CD4-positive, alpha-beta T cell (primary cell): Measurements from ENCODE around the gene NQO2. TPM values are rescaled to one million over a fixed set of nuclear protein-coding genes. Genes with fewer than 3 reads are reported as not detected.
"Not testable (repeated sequence)": the region's sequence is repeated elsewhere in the genome, so short reads cannot be mapped to it uniquely, and the experiment has no call there.

Experiments used
- ATAC-seq: fragments of 200-7000 bp; cut with Tn5 transposase; one replicate; pipeline ENCODE4 v1.10.0; 2022; ENCODE audit warnings: mild to moderate bottlenecking; ENCODE audit not compliant: poor library complexity
- CTCF ChIA-PET: fragments of 350-600 bp; sonication (Branson Sonifier 250); formaldehyde crosslinking; loops from one replicate; lab custom pipeline; 2021; ENCODE audit warnings: antibody characterized with exemption, inconsistent platforms; lab: Charles Lee
- POLR2A ChIA-PET: fragments of 350-600 bp; sonication (Branson Sonifier 250); formaldehyde crosslinking; loops from one replicate; lab custom pipeline; 2021; ENCODE audit warnings: antibody characterized with exemption, inconsistent platforms; lab: Charles Lee
- DNase-seq, 14 experiments: peaks; one replicate each; pipeline ENCODE4 v3.0.0-alpha.2; 2013 to 2020; ENCODE audit warnings: mixed read lengths in 2 of 14
- H3K27ac ChIP-seq, 2 donors: one replicate each; pipeline versions ENCODE4 v1.5.1 to v1.7.0; 2013; ENCODE audit warnings: low read length in 2 of 2, low read depth in 1 of 2, mild to moderate bottlenecking in 1 of 2
- H3K27me3 ChIP-seq, 2 experiments: 1 replicate in 1 of 2; 2 replicates in 1 of 2; pipeline versions ENCODE4 v1.6.1 to v1.7.0; 2013; ENCODE audit warnings: low read length in 2 of 2, control low read depth in 1 of 2, mild to moderate bottlenecking in 1 of 2, moderate library complexity in 1 of 2; ENCODE audit not compliant: insufficient read depth in 2 of 2, control insufficient read depth in 1 of 2
- H3K36me3 ChIP-seq: one replicate; pipeline ENCODE4 v1.6.1; 2013; ENCODE audit warnings: low read length, control low read depth; ENCODE audit not compliant: insufficient read depth
- H3K4me1 ChIP-seq: one replicate; pipeline ENCODE4 v1.6.1; 2013; ENCODE audit warnings: low read length, control low read depth; ENCODE audit not compliant: insufficient read depth
- H3K4me3 ChIP-seq: one replicate; pipeline ENCODE4 v1.5.1; 2013; ENCODE audit warnings: mild to moderate bottlenecking, low read length, moderate library complexity
- H3K9me3 ChIP-seq, 2 experiments: 1 replicate in 1 of 2; 2 replicates in 1 of 2; pipeline versions ENCODE4 v1.6.1 to v1.7.0; 2013; ENCODE audit warnings: low read length in 2 of 2, mild to moderate bottlenecking in 2 of 2, control low read depth in 1 of 2, moderate library complexity in 1 of 2; ENCODE audit not compliant: control insufficient read depth in 1 of 2, insufficient read depth in 1 of 2
- H3K27ac Mint-ChIP-seq: one replicate; pipeline ENCODE4 v1.8.0; 2020; ENCODE audit warnings: mixed read lengths
- H3K27me3 Mint-ChIP-seq: one replicate; pipeline ENCODE4 v1.8.0; 2021; ENCODE audit warnings: mixed read lengths
- H3K36me3 Mint-ChIP-seq: one replicate; pipeline ENCODE4 v1.8.0; 2021; ENCODE audit warnings: low read depth, mixed read lengths
- H3K4me1 Mint-ChIP-seq: one replicate; pipeline ENCODE4 v1.8.0; 2021; ENCODE audit warnings: low read depth, mixed read lengths
- H3K4me3 Mint-ChIP-seq: one replicate; pipeline ENCODE4 v1.8.0; 2020; ENCODE audit warnings: mild to moderate bottlenecking, mixed read lengths
- H3K9me3 Mint-ChIP-seq: one replicate; pipeline ENCODE4 v1.8.0; 2020; ENCODE audit warnings: mixed read lengths
- intact Hi-C, 2 experiments: fragments of 100-400 bp; cut with DNase I in 1 of 2; cut with micrococcal nuclease in 1 of 2; formaldehyde crosslinking; loops; one replicate each; pipeline versions ENCODE4 v1.15.1 to v1.9.0; 2023 to 2025; cut with DNase I, micrococcal nuclease
- total RNA-seq, 174 experiments: library from RNA in 2 of 174; stranded (reverse) in 2 of 174; gene quantifications; one replicate each; pipeline ENCODE4 v1.2.3 and lab custom pipeline; 2021 to 2026
- TF ChIP-seq, protein P1 (sequence below): fragments of 200-600 bp; IDR thresholded peaks from one replicate; pipeline ENCODE4 v1.8.0; 2022; ENCODE audit warnings: antibody characterized with exemption, mild to moderate bottlenecking

The NQO2 gene
- total RNA-seq, 2 experiments from 2014 or later: 6.7 to 7.7 TPM

DNA sequence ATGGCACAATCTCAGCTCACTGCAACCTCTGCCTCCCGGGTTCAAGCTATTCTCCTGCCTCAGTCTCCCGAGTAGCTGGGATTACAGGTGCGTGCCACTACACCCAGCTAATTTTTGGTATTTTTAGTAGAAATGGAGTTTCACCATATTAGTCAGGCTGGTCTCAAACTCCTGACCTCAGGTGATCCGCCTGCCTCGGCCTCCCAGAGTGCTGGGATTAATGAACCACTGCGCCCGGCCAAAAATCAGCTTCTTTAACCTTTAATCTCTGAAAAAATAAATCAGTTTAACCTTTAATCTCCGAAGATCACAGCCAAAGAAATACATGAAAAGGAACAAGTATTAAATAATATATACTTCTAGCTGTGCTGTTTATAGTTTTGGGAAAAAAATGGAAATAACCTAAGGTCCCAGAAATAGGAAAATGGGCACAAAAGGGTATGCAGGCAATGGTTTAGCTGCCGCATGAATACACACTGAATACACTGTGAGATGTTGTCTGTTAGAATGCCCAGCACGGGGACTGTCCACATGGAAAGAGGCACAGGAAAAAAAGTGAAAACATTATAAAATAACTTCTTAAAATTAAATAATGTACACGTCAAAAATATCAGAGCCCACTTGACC lies 1.6 kb downstream of the NQO2 start:
- CTCF ChIA-PET: interaction anchor here (0.7 to 2.6 kb wide), 17 partner anchors 10 to 143 kb away, joined by 3 to 29 read pairs (median 4); partner anchors contain the start of gene RIPK1
- Histone ChIP-seq H3K9me3 (no peaks in the 10 kb centered on the region), H3K27ac (no peak overlapping the region), H3K4me3 (no peak overlapping the region), H3K4me1 (peaks cover 32% of the 10 kb centered on the region), H3K36me3 (peaks cover 14% of the 10 kb centered on the region), H3K27me3 (no peaks in the 10 kb centered on the region)
- H3K4me1 Mint-ChIP-seq: peaks cover 31% of the 10 kb centered on the region
- H3K27me3 Mint-ChIP-seq: no peaks in the 10 kb centered on the region
- H3K4me3 Mint-ChIP-seq: peak overlapping the region; percentile 93
- intact Hi-C loops: loop anchor here in 1 of 2 experiments (1.0 to 2.0 kb wide), 2 partner anchors 22 to 52 kb away; no protein-coding TSS in a partner anchor
- H3K9me3 Mint-ChIP-seq: no peaks in the 10 kb centered on the region
- no peak for ATAC-seq
- TF ChIP-seq, protein P1, sequence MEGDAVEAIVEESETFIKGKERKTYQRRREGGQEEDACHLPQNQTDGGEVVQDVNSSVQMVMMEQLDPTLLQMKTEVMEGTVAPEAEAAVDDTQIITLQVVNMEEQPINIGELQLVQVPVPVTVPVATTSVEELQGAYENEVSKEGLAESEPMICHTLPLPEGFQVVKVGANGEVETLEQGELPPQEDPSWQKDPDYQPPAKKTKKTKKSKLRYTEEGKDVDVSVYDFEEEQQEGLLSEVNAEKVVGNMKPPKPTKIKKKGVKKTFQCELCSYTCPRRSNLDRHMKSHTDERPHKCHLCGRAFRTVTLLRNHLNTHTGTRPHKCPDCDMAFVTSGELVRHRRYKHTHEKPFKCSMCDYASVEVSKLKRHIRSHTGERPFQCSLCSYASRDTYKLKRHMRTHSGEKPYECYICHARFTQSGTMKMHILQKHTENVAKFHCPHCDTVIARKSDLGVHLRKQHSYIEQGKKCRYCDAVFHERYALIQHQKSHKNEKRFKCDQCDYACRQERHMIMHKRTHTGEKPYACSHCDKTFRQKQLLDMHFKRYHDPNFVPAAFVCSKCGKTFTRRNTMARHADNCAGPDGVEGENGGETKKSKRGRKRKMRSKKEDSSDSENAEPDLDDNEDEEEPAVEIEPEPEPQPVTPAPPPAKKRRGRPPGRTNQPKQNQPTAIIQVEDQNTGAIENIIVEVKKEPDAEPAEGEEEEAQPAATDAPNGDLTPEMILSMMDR: no peak
- H3K36me3 Mint-ChIP-seq: peaks cover 35% of the 10 kb centered on the region
- no peak for DNase-seq
- POLR2A ChIA-PET: interaction anchor here (0.6 to 4.2 kb wide), 8 partner anchors 9 to 68 kb away, joined by 3 to 82 read pairs (median 6); no protein-coding TSS in a partner anchor
- H3K27ac Mint-ChIP-seq: peak overlapping the region; percentile 8

DNA sequence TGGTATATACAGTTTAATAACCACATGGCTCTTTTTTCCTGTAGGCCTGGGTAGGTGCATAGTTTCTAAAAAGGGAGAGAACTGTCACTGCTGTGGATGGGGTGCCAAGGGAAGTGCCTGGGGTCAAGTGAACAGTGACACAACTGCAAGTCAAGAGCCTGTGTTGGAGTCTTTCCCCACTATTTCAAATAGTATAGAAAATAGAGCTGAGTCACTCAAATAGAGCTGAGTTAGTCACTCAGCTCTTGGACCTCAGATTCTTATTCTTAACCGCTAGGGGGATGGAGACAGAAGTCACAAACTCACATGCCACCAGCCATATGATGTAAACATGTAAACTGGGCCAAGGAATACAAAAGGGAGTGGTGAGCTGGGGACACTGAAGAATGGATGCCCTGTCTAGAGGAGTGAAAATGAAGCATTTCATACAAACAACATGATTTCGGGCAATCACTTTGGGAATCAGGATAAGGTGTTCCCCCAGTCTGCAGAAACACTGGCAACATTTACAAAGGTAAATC lies 2.1 kb downstream of the NQO2 start:
- Mint-ChIP-seq H3K36me3 (peaks cover 41% of the 10 kb centered on the region), H3K27me3 (no peaks in the 10 kb centered on the region), H3K9me3 (no peaks in the 10 kb centered on the region), H3K4me1 (peaks cover 31% of the 10 kb centered on the region), H3K4me3 (peak overlapping the region; percentile 81), H3K27ac (peak overlapping the region; percentile 8)
- ChIA-PET CTCF (interaction anchor here (0.6 to 2.6 kb wide), 18 partner anchors 9 to 144 kb away, joined by 3 to 29 read pairs (median 4); partner anchors contain the start of gene RIPK1), POLR2A (interaction anchor here (0.6 to 4.2 kb wide), 6 partner anchors 12 to 67 kb away, joined by 3 to 82 read pairs (median 15); no protein-coding TSS in a partner anchor)
- TF ChIP-seq, protein P1: peak; percentile 41
- H3K27ac ChIP-seq: no peak overlapping the region
- ATAC-seq (no peak), DNase-seq (peak in 4 of 14 experiments; percentile 22 to 79 (median 71))
- intact Hi-C loops: loop anchor here in 1 of 2 experiments (1.0 to 2.0 kb wide), 2 partner anchors 21 to 51 kb away; no protein-coding TSS in a partner anchor
- H3K27me3 ChIP-seq: no peaks in the 10 kb centered on the region
- peaks cover 20% of the 10 kb centered on the region for H3K36me3 ChIP-seq
- H3K4me1 ChIP-seq: peaks cover 32% of the 10 kb centered on the region
- H3K9me3 ChIP-seq: no peaks in the 10 kb centered on the region
- no peak overlapping the region for H3K4me3 ChIP-seq

DNA sequence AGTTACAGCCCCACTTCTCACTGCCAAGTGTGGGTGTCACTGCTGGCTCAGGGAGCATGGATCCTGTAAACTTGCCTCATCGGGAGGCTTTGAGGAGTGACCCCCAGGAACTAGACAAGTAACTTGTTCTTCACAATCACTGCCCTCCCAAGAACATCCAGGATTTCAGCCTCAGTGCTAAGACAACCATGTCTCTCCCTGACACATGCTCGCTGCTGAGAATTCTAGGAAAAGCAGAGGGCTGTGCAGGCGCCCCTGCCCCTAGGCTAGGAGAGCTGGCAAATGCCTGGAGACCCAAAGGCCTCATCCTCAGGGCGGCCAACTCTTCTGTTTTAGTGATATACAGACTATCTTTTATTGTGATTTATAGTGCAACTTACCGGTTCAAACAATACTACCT lies 3.5 kb downstream of the NQO2 start:
- DNase-seq, H3K9me3 ChIP-seq, H3K4me3 Mint-ChIP-seq, CTCF ChIA-PET, POLR2A ChIA-PET, H3K4me3 ChIP-seq, H3K9me3 Mint-ChIP-seq, H3K27ac Mint-ChIP-seq, intact Hi-C loops, H3K27me3 Mint-ChIP-seq, H3K27me3 ChIP-seq, ATAC-seq, H3K27ac ChIP-seq: not testable (repeated sequence)
- peaks cover 23% of the 10 kb centered on the region for H3K36me3 ChIP-seq
- H3K4me1 ChIP-seq: peaks cover 32% of the 10 kb centered on the region
- Mint-ChIP-seq H3K36me3 (peaks cover 55% of the 10 kb centered on the region), H3K4me1 (peaks cover 31% of the 10 kb centered on the region)
